Mucosa of stomach (tissue), 1 donor: ENCODE data around the gene BEAN1.

Experiments used
- H3K27me3 ChIP-seq: one replicate; pipeline ENCODE4 v1.7.0; 2013; ENCODE audit warnings: mild to moderate bottlenecking, low read length; ENCODE audit not compliant: control insufficient read depth, insufficient read depth
- H3K36me3 ChIP-seq: one replicate; pipeline ENCODE4 v1.7.0; 2013; ENCODE audit warnings: low read length; ENCODE audit not compliant: control insufficient read depth, insufficient read depth
- H3K4me1 ChIP-seq: one replicate; pipeline ENCODE4 v1.7.0; 2013; ENCODE audit warnings: mild to moderate bottlenecking, low read length; ENCODE audit not compliant: control insufficient read depth, insufficient read depth
- H3K4me3 ChIP-seq: one replicate; pipeline ENCODE4 v1.7.0; 2013; ENCODE audit warnings: low read length
- H3K9ac ChIP-seq: one replicate; pipeline ENCODE4 v1.7.0; 2013; ENCODE audit warnings: mild to moderate bottlenecking, low read length, moderate library complexity
- H3K9me3 ChIP-seq: one replicate; pipeline ENCODE4 v1.7.0; 2013; ENCODE audit warnings: mild to moderate bottlenecking, low read length, moderate library complexity; ENCODE audit not compliant: control insufficient read depth
- donor health status: Pancreatic carcinoma.

BEAN1 gene

DNA sequence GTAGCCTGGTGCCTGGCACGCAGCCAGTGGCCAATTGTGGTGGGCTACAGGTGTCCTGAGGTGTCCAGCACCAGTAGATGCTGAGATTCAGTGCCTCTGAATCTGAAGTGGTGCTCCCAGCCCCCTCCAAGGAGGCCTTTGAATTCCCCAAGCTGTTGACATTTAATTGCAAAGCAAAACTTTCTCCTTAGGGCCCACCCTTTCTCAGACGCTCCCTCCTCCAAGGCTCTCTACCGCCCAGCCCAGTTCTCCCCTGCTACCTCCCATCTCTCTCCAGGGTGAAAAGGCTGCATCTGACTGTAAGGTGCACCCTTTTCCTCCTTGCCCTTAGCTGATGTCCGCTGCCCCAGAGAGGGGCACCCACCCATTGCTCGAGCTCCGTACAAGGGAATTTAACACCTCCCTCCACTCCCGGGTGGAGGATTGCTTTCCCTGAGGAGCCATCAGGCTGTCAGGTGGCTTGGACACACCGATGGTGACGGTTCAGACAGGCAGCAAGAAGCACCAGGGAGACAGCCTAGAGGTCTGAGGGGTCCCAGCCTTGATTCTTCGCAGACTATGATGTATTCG, 1.7 kb downstream of the BEAN1 start:
- peaks cover 63% of the 10 kb centered on the region for H3K27me3 ChIP-seq

DNA sequence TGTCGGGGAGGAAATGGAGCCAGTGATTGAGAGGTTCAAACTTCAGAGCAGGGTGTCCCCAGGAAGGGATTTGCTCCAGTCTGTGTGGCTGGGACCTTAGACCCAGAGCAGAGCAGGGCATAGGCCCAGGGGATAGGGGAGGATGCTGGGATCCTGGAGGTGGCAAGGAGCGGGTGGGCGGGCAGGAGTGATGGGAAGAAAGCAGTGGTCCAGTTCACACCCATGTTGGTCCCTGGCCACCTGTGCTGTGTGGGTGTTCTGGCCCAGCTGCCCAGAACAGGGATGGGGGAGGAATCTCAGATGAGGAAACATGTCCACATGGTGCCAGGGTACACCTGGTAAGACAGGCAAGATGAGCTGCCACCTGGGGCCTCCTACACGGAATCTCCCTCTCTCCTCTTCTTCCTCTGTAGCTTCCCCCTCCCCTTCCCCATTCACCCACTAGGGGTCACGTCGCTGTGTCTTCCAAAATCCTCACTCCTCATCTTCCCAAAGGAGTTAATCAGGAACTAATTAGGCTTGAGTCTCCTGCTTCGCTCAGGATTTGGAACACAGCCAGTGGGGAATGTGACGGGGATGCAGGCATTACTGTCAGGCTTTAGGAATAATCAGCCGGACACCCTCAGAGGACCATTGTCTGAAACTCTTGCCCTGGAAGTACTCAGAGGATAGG, 2.3 kb downstream of the BEAN1 start:
- H3K9me3 ChIP-seq: no peaks in the 10 kb centered on the region
- H3K4me1 ChIP-seq: peaks cover 13% of the 10 kb centered on the region
- no peak overlapping the region for H3K4me3 ChIP-seq
- no peak overlapping the region for H3K9ac ChIP-seq
- no peaks in the 10 kb centered on the region for H3K36me3 ChIP-seq
- peaks cover 59% of the 10 kb centered on the region for H3K27me3 ChIP-seq

More for the DNA sequence above, 1.7 kb downstream of the BEAN1 start:
- no peaks in the 10 kb centered on the region for H3K36me3 ChIP-seq
- H3K9ac ChIP-seq: no peak overlapping the region
- no peaks in the 10 kb centered on the region for H3K9me3 ChIP-seq
- no peak overlapping the region for H3K4me3 ChIP-seq
- H3K4me1 ChIP-seq: peaks cover 13% of the 10 kb centered on the region

DNA sequence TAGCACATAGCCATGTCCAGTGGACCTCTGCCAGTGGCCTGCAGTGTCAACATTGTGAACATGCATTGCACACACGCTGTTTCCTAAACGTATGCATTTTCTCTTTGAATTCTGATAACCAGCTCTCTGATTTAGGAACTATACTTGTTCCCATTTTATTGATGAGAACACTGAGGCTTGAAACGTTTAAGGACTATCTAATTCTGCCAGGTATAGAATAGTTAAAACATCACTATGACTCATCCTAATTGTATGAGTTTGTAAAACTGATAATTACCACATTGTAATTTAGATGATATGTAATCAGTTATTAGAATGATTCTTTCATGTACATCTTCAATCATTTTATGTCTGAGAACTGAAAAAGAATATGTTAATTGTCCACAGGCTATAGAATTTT, 3.1 kb downstream of the BEAN1 start:
- no peaks in the 10 kb centered on the region for H3K9me3 ChIP-seq
- H3K27me3 ChIP-seq: peaks cover 55% of the 10 kb centered on the region
- H3K36me3 ChIP-seq: no peaks in the 10 kb centered on the region
- H3K9ac ChIP-seq: no peak overlapping the region
- no peak overlapping the region for H3K4me3 ChIP-seq
- peaks cover 13% of the 10 kb centered on the region for H3K4me1 ChIP-seq

DNA sequence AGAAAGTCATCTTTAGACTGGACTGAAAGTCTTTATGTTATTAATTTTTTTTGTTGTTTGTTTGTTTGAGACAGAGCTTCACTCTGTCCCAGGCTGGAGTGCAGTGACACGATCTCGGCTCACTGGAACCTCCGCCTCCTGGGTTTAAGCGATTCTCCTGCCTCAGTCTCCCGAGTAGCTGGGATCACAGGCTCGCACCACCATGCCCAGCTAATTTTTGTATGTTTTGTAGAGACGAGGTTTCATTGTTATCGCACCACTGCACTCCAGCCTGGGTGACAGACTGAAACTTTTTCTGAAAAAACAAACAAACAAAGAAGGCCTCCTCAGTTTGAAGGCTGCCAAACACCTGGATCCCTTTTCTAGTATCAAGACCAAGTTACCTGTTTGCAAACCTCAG, 4.7 kb downstream of the BEAN1 start:
- peaks cover 8% of the 10 kb centered on the region for H3K4me1 ChIP-seq
- no peaks in the 10 kb centered on the region for H3K9me3 ChIP-seq
- no peaks in the 10 kb centered on the region for H3K36me3 ChIP-seq
- no peak overlapping the region for H3K9ac ChIP-seq
- peaks cover 43% of the 10 kb centered on the region for H3K27me3 ChIP-seq
- no peak overlapping the region for H3K4me3 ChIP-seq

DNA sequence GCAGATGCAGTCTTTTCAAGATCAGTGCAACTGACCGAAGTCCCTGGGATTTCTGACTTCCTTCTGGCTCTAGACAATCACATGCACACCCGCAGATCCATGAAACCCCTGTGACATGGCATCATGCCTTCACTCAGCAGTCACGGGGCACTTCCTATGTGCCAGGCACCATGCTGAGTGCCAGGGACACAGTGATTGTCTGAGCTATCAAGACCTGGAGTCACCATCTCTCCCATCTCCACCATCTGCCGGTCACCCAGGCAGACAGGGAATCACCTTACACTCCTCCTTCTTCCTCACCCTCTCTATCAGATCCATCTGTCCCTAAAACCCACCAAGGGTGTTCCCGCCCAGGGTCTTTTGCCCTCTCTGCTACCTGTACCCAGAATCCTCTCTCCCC, 5.3 kb downstream of the BEAN1 start:
- H3K9me3 ChIP-seq: no peaks in the 10 kb centered on the region
- no peaks in the 10 kb centered on the region for H3K36me3 ChIP-seq
- no peak overlapping the region for H3K9ac ChIP-seq
- no peak overlapping the region for H3K4me3 ChIP-seq
- H3K4me1 ChIP-seq: peaks cover 8% of the 10 kb centered on the region
- peaks cover 41% of the 10 kb centered on the region for H3K27me3 ChIP-seq

DNA sequence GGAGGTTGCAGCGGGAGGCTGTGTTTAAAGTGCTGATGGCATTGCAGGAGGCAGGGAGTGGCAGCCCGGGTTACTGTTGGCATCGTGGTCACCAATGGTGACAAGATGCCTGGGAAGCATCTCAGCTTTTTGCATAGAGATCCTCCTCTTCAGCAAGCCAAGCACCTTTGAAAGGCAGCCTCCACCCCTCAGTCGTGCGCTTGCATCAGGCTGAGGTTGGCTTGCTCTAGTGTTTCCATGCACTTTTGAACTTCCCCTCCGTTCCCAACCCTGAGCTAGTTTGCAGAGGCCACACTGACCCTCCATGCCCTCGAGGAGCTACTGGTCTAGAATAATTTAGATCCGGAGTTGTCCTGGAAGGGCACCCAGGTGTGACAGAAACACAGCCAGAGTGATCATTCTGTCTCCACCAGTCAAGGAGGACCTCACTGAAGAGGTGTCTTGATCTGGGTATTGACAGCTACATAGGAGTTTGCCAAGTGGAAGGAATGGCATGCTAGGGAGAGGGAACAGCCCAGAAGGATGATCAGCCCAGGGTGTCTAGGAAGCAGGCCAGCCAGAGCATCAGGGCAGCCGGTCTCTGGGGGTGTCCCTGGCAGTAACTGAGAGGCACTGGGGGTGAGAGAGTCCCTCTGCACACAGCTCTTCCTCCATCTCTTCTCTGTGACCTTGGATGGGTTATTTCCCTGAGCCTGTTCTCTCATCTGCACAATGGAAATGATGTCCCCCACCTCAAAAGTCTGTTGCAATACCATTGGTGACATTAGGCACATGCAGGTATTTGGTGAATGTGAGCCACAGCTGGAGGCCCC, 7.7 kb downstream of the BEAN1 start:
- H3K9ac ChIP-seq: no peak overlapping the region
- no peaks in the 10 kb centered on the region for H3K4me1 ChIP-seq
- no peaks in the 10 kb centered on the region for H3K36me3 ChIP-seq
- no peak overlapping the region for H3K4me3 ChIP-seq
- no peaks in the 10 kb centered on the region for H3K9me3 ChIP-seq
- H3K27me3 ChIP-seq: peaks cover 22% of the 10 kb centered on the region

DNA sequence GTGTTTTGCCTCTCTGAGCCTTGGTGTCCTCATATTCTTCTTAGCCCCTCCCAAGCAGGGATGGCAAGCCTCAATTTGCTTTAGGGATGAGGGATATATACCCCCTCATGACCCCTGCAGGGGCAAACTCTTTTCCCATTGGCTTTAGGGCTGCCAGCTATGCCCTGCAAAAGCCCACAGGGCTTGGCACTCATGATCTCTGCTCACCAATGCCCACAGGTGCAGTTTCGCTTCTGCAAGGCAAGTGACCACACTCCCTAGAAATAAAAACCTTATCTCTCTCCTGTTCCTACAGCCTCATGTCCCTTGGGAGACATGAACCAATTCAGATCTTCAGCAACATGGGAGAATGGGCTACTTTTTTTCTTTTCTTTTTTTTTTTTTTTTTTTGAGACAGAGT, 8.8 kb downstream of the BEAN1 start:
- Histone ChIP-seq H3K4me1 (no peaks in the 10 kb centered on the region), H3K36me3 (no peaks in the 10 kb centered on the region), H3K27me3 (peaks cover 19% of the 10 kb centered on the region), H3K9ac (no peak overlapping the region), H3K4me3 (no peak overlapping the region), H3K9me3 (no peaks in the 10 kb centered on the region)

DNA sequence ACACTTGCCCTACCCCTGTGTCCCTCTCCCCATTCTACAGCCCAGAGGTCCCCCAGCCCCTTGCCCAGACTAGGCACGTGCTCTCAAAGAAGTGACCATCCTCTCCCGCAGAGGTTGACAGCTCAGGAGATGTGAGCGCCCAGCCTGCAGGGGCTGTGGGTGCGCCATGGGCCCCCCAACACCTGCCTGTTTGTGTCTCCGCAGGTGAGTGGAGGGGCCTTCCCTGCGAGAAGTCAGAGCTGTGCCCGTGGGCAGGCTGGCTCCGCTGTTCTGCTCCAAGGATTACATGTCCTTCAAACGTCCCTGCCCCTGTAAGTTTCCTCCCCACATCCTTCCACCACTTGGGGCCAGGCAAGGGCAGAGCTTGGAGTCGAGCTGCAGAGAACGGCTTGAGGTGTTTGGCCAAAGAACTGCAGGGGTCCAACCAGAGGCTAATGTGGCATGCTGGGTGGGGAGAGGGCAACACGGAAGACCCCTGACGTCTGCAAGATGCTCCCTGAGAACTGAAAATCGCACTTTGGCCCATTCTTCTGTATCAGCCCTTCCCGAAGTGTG, 10.4 kb downstream of the BEAN1 start:
- no peaks in the 10 kb centered on the region for H3K36me3 ChIP-seq
- no peak overlapping the region for H3K9ac ChIP-seq
- H3K9me3 ChIP-seq: no peaks in the 10 kb centered on the region
- no peak overlapping the region for H3K4me3 ChIP-seq
- H3K4me1 ChIP-seq: no peaks in the 10 kb centered on the region
- H3K27me3 ChIP-seq: peaks cover 11% of the 10 kb centered on the region

DNA sequence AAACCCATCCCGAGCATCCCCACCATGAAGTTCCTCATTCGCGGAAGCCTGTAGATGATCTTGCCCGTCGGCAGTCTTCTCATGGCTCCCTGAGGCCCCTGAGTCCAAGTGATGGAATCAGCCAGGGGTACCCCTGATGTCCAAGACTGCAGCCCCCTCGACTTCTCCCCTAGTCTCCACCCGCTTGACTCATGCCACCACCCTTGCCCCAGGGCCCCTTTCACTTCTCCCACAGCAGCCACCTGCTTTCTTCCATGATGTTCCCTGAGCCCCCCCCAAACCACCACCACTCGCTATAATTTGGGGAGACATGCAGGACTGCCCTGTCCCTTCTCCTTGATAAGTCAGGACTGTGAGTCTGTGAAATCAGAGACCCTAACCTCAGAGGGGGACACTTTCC, 11.4 kb downstream of the BEAN1 start:
- no peaks in the 10 kb centered on the region for H3K4me1 ChIP-seq

DNA sequence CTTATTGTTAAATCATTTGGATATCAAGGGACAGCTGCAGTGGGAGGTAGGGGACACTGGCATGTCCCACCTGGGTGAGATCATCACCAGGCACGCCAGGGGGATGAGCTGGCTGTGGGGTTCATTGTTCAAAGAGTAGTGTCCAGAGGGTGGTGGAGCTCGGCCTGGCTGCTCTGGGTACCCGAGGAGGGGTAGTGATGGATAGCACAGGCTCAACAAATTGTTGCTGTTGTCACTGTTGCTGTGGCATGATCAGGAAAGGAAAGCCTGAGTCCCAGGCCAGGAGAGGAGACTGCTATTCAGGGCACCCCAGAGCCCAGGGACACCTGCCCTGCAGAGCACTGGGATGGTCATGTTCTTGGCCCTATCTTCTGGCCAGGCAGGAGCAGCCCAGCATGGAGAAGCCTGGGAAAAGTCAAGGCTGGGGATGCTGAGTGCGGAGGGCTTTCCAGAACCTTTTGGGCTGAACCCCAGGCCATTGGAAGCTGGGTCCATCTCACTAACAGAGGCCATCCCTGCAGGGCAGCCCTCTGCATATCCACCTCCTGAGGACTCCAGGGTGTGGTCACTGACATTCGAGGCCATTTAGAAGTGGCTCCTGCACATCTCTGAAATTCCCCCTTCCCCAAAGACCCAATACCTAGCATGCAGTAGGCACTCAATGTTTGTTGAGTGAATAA, 12.1 kb downstream of the BEAN1 start:
- no peak overlapping the region for H3K9ac ChIP-seq
- H3K27me3 ChIP-seq: peaks cover 9% of the 10 kb centered on the region
- H3K36me3 ChIP-seq: no peaks in the 10 kb centered on the region
- no peak overlapping the region for H3K4me3 ChIP-seq
- no peaks in the 10 kb centered on the region for H3K4me1 ChIP-seq
- H3K9me3 ChIP-seq: no peaks in the 10 kb centered on the region

More for the DNA sequence above, 11.4 kb downstream of the BEAN1 start:
- Histone ChIP-seq H3K9me3 (no peaks in the 10 kb centered on the region), H3K27me3 (peaks cover 9% of the 10 kb centered on the region), H3K36me3 (no peaks in the 10 kb centered on the region), H3K9ac (no peak overlapping the region), H3K4me3 (no peak overlapping the region)

DNA sequence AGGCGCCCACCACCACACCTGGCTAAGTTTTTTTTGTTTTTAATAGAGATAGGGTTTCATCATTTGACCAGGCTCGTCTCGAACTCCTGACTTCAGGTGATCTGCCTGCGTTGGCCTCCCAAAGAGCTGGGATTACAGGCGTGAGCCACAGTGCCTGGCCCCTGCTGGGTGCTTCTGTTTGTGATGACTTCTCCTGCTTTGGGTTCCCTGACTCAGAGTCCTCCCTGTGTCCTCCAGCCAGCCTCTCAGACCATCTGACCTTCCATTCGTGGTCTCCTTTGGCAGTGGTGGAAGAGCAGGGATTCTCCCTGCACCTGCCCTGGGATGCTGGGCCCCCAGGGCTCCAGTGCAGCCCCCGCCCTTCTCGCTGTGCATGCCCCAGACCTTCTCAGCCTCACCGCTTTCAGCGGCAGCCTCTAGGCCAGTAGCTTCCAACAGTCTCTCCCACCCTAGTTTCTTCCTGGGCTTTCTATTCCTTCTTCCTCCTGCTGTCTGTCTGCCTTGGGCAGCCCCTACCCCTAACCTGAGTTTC, 13.2 kb downstream of the BEAN1 start:
- Histone ChIP-seq H3K4me1 (no peaks in the 10 kb centered on the region), H3K27me3 (peaks cover 11% of the 10 kb centered on the region), H3K4me3 (no peak overlapping the region), H3K9ac (no peak overlapping the region), H3K9me3 (no peaks in the 10 kb centered on the region), H3K36me3 (no peaks in the 10 kb centered on the region)
